ENCODE results near the gene NODAL.

NODAL gene

DNA sequence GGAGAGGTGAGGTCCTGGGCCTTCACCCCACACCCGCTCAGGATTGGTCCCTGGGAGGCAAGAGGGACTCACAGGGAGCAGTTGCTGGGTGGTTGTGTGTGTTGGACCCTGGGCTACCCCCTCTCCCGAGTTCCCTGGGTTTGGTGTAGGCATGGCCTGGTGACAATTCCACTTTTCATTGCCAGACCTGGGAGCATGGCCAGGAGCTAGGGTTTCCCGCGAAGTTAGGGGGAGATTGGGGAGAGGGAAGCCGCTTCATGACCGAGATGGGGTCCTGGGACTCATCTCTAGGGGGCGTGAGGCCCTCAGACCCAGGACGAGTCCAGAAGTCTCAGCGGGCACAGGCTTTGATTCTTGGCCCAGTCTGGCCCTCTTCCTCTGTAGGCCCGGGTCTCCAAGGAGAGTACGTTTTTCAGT lies 37.7 kb upstream of the NODAL start:
- Histone ChIP-seq H3K4me3 (ENCODE audit: low read length in 2 of 2) (peak overlapping the region; percentile 53 to 64), H3K4me1 (ENCODE audit: control insufficient read depth in 2 of 2, insufficient read depth in 2 of 2, low read length in 2 of 2) (peaks cover 18 to 19% of the 10 kb centered on the region in 2 donors)

DNA sequence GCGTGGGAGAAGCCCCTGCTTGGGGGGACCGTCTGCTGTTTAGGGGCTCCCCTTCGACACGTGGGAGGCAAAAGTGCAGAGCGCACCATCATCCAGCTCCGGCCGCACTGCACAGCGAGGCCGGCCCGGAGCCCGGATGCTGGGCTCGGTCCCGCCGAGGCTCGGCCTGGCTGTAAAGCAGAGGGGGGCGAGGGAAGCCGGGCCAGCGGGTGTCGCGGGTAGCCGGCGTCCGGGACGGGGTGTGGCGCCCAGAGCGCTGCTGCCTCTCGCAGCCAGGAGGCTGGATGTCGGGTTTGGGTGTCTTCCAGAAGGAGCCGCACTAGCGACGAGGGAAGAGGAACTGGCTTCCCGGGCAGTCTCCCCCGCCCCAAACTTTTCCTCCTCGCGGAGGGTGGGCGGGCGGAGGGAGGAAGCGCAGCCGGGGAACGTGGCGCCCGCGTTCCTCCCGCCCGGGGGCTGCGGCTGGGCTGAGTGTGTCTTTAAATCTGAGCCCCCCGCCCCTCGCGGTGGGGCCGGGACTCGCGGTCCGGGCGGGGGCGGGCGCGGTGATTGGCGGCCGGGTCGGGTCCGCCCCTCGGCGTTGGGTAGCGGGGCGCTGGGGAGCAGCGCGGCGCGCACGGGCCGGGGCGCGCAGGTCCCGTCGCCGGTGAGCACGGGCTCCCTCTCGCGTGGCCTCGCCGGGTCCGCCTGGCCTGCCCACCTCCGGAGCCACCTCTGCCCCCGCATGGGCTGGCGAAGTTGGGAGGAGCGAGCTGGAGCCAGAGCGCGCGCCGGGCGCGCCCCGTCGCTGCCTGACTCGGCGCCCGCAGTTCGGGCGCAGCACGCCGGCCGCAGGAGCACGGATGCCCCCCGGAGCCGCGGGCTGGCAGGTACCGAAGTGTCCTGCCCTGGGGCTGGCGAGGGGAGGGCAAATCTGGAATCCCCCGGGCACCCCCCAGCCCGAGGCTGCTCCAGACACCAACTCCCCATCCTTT lies 37.0 kb upstream of the NODAL start, which contains the start of gene PALD1:
TSS of gene PALD1 (plus strand) at position 577 of the 974 bp plus-strand sequence. CDS start 47,185 bp downstream, outside the sequence.
- Histone ChIP-seq H3K27me3 (ENCODE audit: control insufficient read depth in 2 of 2, insufficient read depth in 2 of 2, low read length in 2 of 2) (peaks cover 6 to 11% of the 10 kb centered on the region in 2 donors), H3K9me3 (ENCODE audit: control insufficient read depth in 2 of 2, low read length in 2 of 2) (no peaks in the 10 kb centered on the region), H3K36me3 (ENCODE audit: control insufficient read depth in 2 of 2, insufficient read depth in 2 of 2, low read length in 2 of 2) (no peaks in the 10 kb centered on the region), H3K4me3 (ENCODE audit: low read length in 2 of 2) (peak within 1 kb of the TSS; percentile 53 to 64), H3K4me1 (ENCODE audit: control insufficient read depth in 2 of 2, insufficient read depth in 2 of 2, low read length in 2 of 2) (peaks cover 18 to 19% of the 10 kb centered on the region in 2 donors), H3K9ac (ENCODE audit: low read depth in 1 of 2, low read length in 2 of 2) (peak within 1 kb of the TSS; percentile 4 to 24), H3K27ac (ENCODE audit: low read depth in 2 of 2, low read length in 2 of 2) (peak within 1 kb of the TSS; percentile 1 to 28)

More for the DNA sequence above, 37.7 kb upstream of the NODAL start:
- Histone ChIP-seq H3K27ac (ENCODE audit: low read depth in 2 of 2, low read length in 2 of 2) (peak overlapping the region; percentile 1 to 28), H3K27me3 (ENCODE audit: control insufficient read depth in 2 of 2, insufficient read depth in 2 of 2, low read length in 2 of 2) (peaks cover 6 to 11% of the 10 kb centered on the region in 2 donors), H3K36me3 (ENCODE audit: control insufficient read depth in 2 of 2, insufficient read depth in 2 of 2, low read length in 2 of 2) (no peaks in the 10 kb centered on the region), H3K9me3 (ENCODE audit: control insufficient read depth in 2 of 2, low read length in 2 of 2) (no peaks in the 10 kb centered on the region), H3K9ac (ENCODE audit: low read depth in 1 of 2, low read length in 2 of 2) (peak overlapping the region; percentile 4 to 24)

DNA sequence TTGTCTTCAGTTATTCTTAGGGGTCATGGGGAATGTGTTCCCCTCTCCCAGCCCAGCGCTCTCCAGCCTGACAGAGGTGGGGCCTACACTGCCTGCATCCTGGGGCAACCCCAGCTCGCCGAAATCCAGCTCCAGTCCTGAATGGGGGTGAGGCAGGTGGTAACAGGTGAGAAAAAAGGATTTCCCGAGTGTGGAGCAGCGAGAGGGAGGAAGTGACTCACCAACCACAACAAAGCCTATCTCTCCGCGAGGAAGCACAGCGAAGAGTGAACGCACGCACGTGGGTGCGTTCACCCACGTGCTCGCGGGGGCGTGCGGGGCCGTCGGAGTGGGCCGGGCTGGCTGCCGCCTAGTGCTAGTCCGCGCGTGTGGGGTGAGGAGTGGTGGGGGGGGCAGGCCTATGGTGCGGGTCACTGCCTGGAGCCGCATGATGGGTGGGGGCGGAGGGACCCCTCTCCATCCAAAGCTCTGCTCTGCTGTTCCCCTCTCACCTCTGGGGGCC lies 36.2 kb upstream of the NODAL start:
- Histone ChIP-seq H3K4me1 (ENCODE audit: control insufficient read depth in 2 of 2, insufficient read depth in 2 of 2, low read length in 2 of 2) (peaks cover 16 to 18% of the 10 kb centered on the region in 2 donors), H3K4me3 (ENCODE audit: low read length in 2 of 2) (peak overlapping the region; percentile 52 to 53), H3K9ac (ENCODE audit: low read depth in 1 of 2, low read length in 2 of 2) (no peak overlapping the region), H3K9me3 (ENCODE audit: control insufficient read depth in 2 of 2, low read length in 2 of 2) (no peaks in the 10 kb centered on the region), H3K36me3 (ENCODE audit: control insufficient read depth in 2 of 2, insufficient read depth in 2 of 2, low read length in 2 of 2) (no peaks in the 10 kb centered on the region), H3K27me3 (ENCODE audit: control insufficient read depth in 2 of 2, insufficient read depth in 2 of 2, low read length in 2 of 2) (peaks cover 6 to 11% of the 10 kb centered on the region in 2 donors), H3K27ac (ENCODE audit: low read depth in 2 of 2, low read length in 2 of 2) (no peak overlapping the region)

- H3K27me3 ChIP-seq (ENCODE audit: control insufficient read depth in 2 of 2, insufficient read depth in 2 of 2, low read length in 2 of 2), result peaks cover 6 to 11% of the 10 kb centered on the region in 2 donors
- H3K9me3 ChIP-seq (ENCODE audit: control insufficient read depth in 2 of 2, low read length in 2 of 2), result no peaks in the 10 kb centered on the region
- no peak overlapping the region for H3K9ac ChIP-seq (ENCODE audit: low read depth in 1 of 2, low read length in 2 of 2)
- no peak overlapping the region for H3K27ac ChIP-seq (ENCODE audit: low read depth in 2 of 2, low read length in 2 of 2)
- peaks cover 14 to 16% of the 10 kb centered on the region in 2 donors for H3K4me1 ChIP-seq (ENCODE audit: control insufficient read depth in 2 of 2, insufficient read depth in 2 of 2, low read length in 2 of 2)
- H3K4me3 ChIP-seq (ENCODE audit: low read length in 2 of 2), result no peak overlapping the region
- H3K36me3 ChIP-seq (ENCODE audit: control insufficient read depth in 2 of 2, insufficient read depth in 2 of 2, low read length in 2 of 2), result no peaks in the 10 kb centered on the region
Measured at GRCh38 chr10:70476249-70477035, 35.0 kb upstream of the NODAL start.

- Histone ChIP-seq H3K4me1 (ENCODE audit: control insufficient read depth in 2 of 2, insufficient read depth in 2 of 2, low read length in 2 of 2) (peaks cover 8 to 11% of the 10 kb centered on the region in 2 donors), H3K4me3 (ENCODE audit: low read length in 2 of 2) (no peak overlapping the region), H3K9ac (ENCODE audit: low read depth in 1 of 2, low read length in 2 of 2) (no peak overlapping the region), H3K36me3 (ENCODE audit: control insufficient read depth in 2 of 2, insufficient read depth in 2 of 2, low read length in 2 of 2) (no peaks in the 10 kb centered on the region), H3K9me3 (ENCODE audit: control insufficient read depth in 2 of 2, low read length in 2 of 2) (no peaks in the 10 kb centered on the region), H3K27me3 (ENCODE audit: control insufficient read depth in 2 of 2, insufficient read depth in 2 of 2, low read length in 2 of 2) (peaks cover 6 to 11% of the 10 kb centered on the region in 2 donors), H3K27ac (ENCODE audit: low read depth in 2 of 2, low read length in 2 of 2) (no peak overlapping the region)
Measured at GRCh38 chr10:70475661-70476060, 34.2 kb upstream of the NODAL start.

GRCh38 chr10:70474780-70475179 lies 33.3 kb upstream of the NODAL start:
- H3K9ac ChIP-seq (ENCODE audit: low read depth in 1 of 2, low read length in 2 of 2), result no peak overlapping the region
- H3K36me3 ChIP-seq (ENCODE audit: control insufficient read depth in 2 of 2, insufficient read depth in 2 of 2, low read length in 2 of 2), result no peaks in the 10 kb centered on the region
- no peak overlapping the region for H3K4me3 ChIP-seq (ENCODE audit: low read length in 2 of 2)
- H3K27me3 ChIP-seq (ENCODE audit: control insufficient read depth in 2 of 2, insufficient read depth in 2 of 2, low read length in 2 of 2), result peaks cover 6 to 11% of the 10 kb centered on the region in 2 donors
- H3K4me1 ChIP-seq (ENCODE audit: control insufficient read depth in 2 of 2, insufficient read depth in 2 of 2, low read length in 2 of 2), result peaks cover 3 to 5% of the 10 kb centered on the region in 2 donors
- H3K9me3 ChIP-seq (ENCODE audit: control insufficient read depth in 2 of 2, low read length in 2 of 2), result no peaks in the 10 kb centered on the region
- no peak overlapping the region for H3K27ac ChIP-seq (ENCODE audit: low read depth in 2 of 2, low read length in 2 of 2)

DNA sequence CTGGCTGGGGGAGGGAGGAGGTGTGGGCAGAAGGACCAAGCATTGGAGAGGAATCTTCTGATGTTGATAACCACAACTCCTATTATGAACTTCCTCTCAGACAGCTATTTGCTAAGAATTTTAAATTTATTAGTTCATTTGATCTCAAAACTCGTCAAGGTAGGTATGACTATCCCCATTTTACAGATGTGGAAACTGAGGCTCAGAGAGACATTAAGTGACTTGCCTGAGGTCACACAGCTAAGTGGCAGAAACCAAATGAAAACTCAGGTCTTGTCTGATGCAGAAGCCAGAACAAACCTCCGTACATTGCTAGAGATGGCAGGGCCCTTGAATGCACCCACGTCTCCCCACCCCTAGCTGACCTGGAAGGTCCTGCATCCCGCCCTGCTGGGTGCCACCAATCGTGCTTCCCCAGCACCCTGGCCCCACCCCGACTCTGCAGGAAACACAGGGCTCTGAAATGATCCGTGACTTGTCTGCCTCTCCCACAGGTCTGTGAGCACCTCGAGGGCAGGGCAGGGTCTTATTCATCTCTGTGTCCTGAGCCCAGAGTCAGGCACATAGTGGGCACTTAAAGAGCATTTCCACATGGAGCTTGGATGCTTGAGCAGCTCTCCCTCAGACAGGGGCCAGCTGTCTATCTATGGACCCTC lies 31.4 kb upstream of the NODAL start:
- H3K36me3 ChIP-seq (ENCODE audit: control insufficient read depth in 2 of 2, insufficient read depth in 2 of 2, low read length in 2 of 2), result no peaks in the 10 kb centered on the region
- H3K4me3 ChIP-seq (ENCODE audit: low read length in 2 of 2), result no peak overlapping the region
- peaks cover 0 to 3% of the 10 kb centered on the region in 2 donors for H3K4me1 ChIP-seq (ENCODE audit: control insufficient read depth in 2 of 2, insufficient read depth in 2 of 2, low read length in 2 of 2)
- H3K27ac ChIP-seq (ENCODE audit: low read depth in 2 of 2, low read length in 2 of 2), result no peak overlapping the region
- peaks cover 6 to 11% of the 10 kb centered on the region in 2 donors for H3K27me3 ChIP-seq (ENCODE audit: control insufficient read depth in 2 of 2, insufficient read depth in 2 of 2, low read length in 2 of 2)
- H3K9me3 ChIP-seq (ENCODE audit: control insufficient read depth in 2 of 2, low read length in 2 of 2), result no peaks in the 10 kb centered on the region
- no peak overlapping the region for H3K9ac ChIP-seq (ENCODE audit: low read depth in 1 of 2, low read length in 2 of 2)

GRCh38 chr10:70466951-70467350 lies 25.5 kb upstream of the NODAL start:
- H3K9ac ChIP-seq (ENCODE audit: low read depth in 1 of 2, low read length in 2 of 2), result no peak overlapping the region
- H3K4me1 ChIP-seq (ENCODE audit: control insufficient read depth in 2 of 2, insufficient read depth in 2 of 2, low read length in 2 of 2), result no peaks in the 10 kb centered on the region
- H3K4me3 ChIP-seq (ENCODE audit: low read length in 2 of 2), result no peak overlapping the region
- H3K27me3 ChIP-seq (ENCODE audit: control insufficient read depth in 2 of 2, insufficient read depth in 2 of 2, low read length in 2 of 2), result no peaks in the 10 kb centered on the region
- no peaks in the 10 kb centered on the region for H3K9me3 ChIP-seq (ENCODE audit: control insufficient read depth in 2 of 2, low read length in 2 of 2)
- H3K36me3 ChIP-seq (ENCODE audit: control insufficient read depth in 2 of 2, insufficient read depth in 2 of 2, low read length in 2 of 2), result no peaks in the 10 kb centered on the region
- no peak overlapping the region for H3K27ac ChIP-seq (ENCODE audit: low read depth in 2 of 2, low read length in 2 of 2)

DNA sequence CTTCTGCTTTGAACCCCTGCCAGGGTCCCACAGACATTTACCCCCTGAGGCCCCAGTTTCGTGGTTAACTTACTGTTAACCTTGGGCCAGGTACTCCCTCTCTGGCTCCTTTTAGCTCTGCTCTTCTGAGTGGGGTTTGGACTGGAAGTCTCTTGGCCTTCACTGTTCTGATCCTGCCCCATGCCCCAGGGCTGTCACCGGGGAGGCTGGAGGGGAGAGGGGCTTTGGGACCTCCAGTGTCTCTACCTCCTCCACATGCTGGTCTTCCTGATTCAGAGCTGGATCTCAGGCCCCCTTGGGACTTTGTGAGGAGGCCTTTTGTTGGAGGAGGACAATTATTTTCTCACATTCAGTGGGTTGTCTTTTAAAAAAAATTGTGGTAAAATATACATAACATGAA lies 24.4 kb upstream of the NODAL start:
- H3K27me3 ChIP-seq (ENCODE audit: control insufficient read depth in 2 of 2, insufficient read depth in 2 of 2, low read length in 2 of 2), result no peaks in the 10 kb centered on the region
- H3K4me3 ChIP-seq (ENCODE audit: low read length in 2 of 2), result no peak overlapping the region
- H3K4me1 ChIP-seq (ENCODE audit: control insufficient read depth in 2 of 2, insufficient read depth in 2 of 2, low read length in 2 of 2), result no peaks in the 10 kb centered on the region
- H3K36me3 ChIP-seq (ENCODE audit: control insufficient read depth in 2 of 2, insufficient read depth in 2 of 2, low read length in 2 of 2), result no peaks in the 10 kb centered on the region
- no peaks in the 10 kb centered on the region for H3K9me3 ChIP-seq (ENCODE audit: control insufficient read depth in 2 of 2, low read length in 2 of 2)
- H3K27ac ChIP-seq (ENCODE audit: low read depth in 2 of 2, low read length in 2 of 2), result no peak overlapping the region
- H3K9ac ChIP-seq (ENCODE audit: low read depth in 1 of 2, low read length in 2 of 2), result no peak overlapping the region

All from mucosa of rectum (tissue), 2 donors.